Adrenal gland (tissue), 5 donors: ENCODE measurements around the gene ENOX1.

ENCODE experiments used
- CTCF ChIP-seq, 6 experiments: fragments of 450-650 bp in 4 of 6; fragments of 200-600 bp in 2 of 6; sonication (generic) in 1 of 6; IDR thresholded peaks; 1 replicate in 5 of 6; 2 replicates in 1 of 6; pipeline versions ENCODE4 v1.5.1 to v1.8.0; 2016 to 2021; ENCODE audit warnings: antibody characterized with exemption in 6 of 6, mild to moderate bottlenecking in 2 of 6, moderate library complexity in 1 of 6
- POLR2A ChIP-seq, 2 donors: fragments of 450-650 bp; IDR thresholded peaks; one replicate each; pipeline ENCODE4 v1.6.1; 2017; ENCODE audit warnings: antibody characterized with exemption in 2 of 2, mild to moderate bottlenecking in 2 of 2, moderate library complexity in 1 of 2
- donor health status: DM: no; HTN: no; CAD: no.

- TF ChIP-seq CTCF (IDR thresholded peaks at IDR 0.05) (no peak), POLR2A (IDR thresholded peaks at IDR 0.05) (no peak)
These were observed 355.5 kb downstream of the ENOX1 start for GRCh38 chr13:43431290-43431716.
